ENCODE results near the gene TMEM145.

TMEM145 gene

GRCh38 chr19:42351079-42351735, 38.1 kb downstream of the TMEM145 start:
- Histone ChIP-seq H3K4me2 (ENCODE audit: low read depth, low read length, poor library complexity, severe bottlenecking) (no peak overlapping the region), H3K79me2 (ENCODE audit: insufficient read depth, low read length) (no peaks in the 10 kb centered on the region), H3K27ac (ENCODE audit: low read depth, low read length) (no peak overlapping the region), H2AFZ (ENCODE audit: low read depth, low read length, severe bottlenecking) (no peak overlapping the region), H3K9me2 (replicated peaks; ENCODE audit: insufficient read depth, low read length) (no peaks in the 10 kb centered on the region), H4K20me1 (ENCODE audit: low read depth, low read length) (no peaks in the 10 kb centered on the region), H3K9ac (ENCODE audit: low read length) (no peak overlapping the region), H3K4me3 (ENCODE audit: insufficient read depth, low read length, poor library complexity, severe bottlenecking) (no peak overlapping the region), H3K36me3 (ENCODE audit: low read length) (no peaks in the 10 kb centered on the region), H3K27me3 (ENCODE audit: low read length) (no peaks in the 10 kb centered on the region), H3K9me3 (ENCODE audit: insufficient read depth, low read length) (no peaks in the 10 kb centered on the region), H3F3A (ENCODE audit: insufficient read depth) (no peaks in the 10 kb centered on the region)
- TF ChIP-seq EZH2phosphoT487 (conservative IDR thresholded peaks at IDR 0.05; ENCODE audit: low read length) = no peak
- no peak for TF ChIP-seq CTCF (IDR thresholded peaks at IDR 0.05; ENCODE audit: insufficient read depth, low read length, poor library complexity, severe bottlenecking)

- H3K4me3 ChIP-seq (ENCODE audit: insufficient read depth, low read length, poor library complexity, severe bottlenecking) = no peak overlapping the region
- TF ChIP-seq CTCF (IDR thresholded peaks at IDR 0.05; ENCODE audit: insufficient read depth, low read length, poor library complexity, severe bottlenecking) = no peak
- no peak for TF ChIP-seq EZH2phosphoT487 (conservative IDR thresholded peaks at IDR 0.05; ENCODE audit: low read length)
- H3F3A ChIP-seq (ENCODE audit: insufficient read depth) = no peaks in the 10 kb centered on the region
- no peak overlapping the region for H3K4me2 ChIP-seq (ENCODE audit: low read depth, low read length, poor library complexity, severe bottlenecking)
- H3K36me3 ChIP-seq (ENCODE audit: low read length) = no peaks in the 10 kb centered on the region
- H3K27ac ChIP-seq (ENCODE audit: low read depth, low read length) = no peak overlapping the region
- H2AFZ ChIP-seq (ENCODE audit: low read depth, low read length, severe bottlenecking) = no peak overlapping the region
- no peaks in the 10 kb centered on the region for H4K20me1 ChIP-seq (ENCODE audit: low read depth, low read length)
- no peak overlapping the region for H3K9ac ChIP-seq (ENCODE audit: low read length)
- H3K27me3 ChIP-seq (ENCODE audit: low read length) = no peaks in the 10 kb centered on the region
- no peaks in the 10 kb centered on the region for H3K79me2 ChIP-seq (ENCODE audit: insufficient read depth, low read length)
- no peaks in the 10 kb centered on the region for H3K9me3 ChIP-seq (ENCODE audit: insufficient read depth, low read length)
- no peaks in the 10 kb centered on the region for H3K9me2 ChIP-seq (replicated peaks; ENCODE audit: insufficient read depth, low read length)
These were observed 39.5 kb downstream of the TMEM145 start for GRCh38 chr19:42352301-42353259.

- no peaks in the 10 kb centered on the region for H3K79me2 ChIP-seq (ENCODE audit: insufficient read depth, low read length)
- H3K9me3 ChIP-seq (ENCODE audit: insufficient read depth, low read length) = no peaks in the 10 kb centered on the region
- H3K27ac ChIP-seq (ENCODE audit: low read depth, low read length) = no peak overlapping the region
- no peaks in the 10 kb centered on the region for H3K9me2 ChIP-seq (replicated peaks; ENCODE audit: insufficient read depth, low read length)
- no peaks in the 10 kb centered on the region for H3K27me3 ChIP-seq (ENCODE audit: low read length)
- no peaks in the 10 kb centered on the region for H4K20me1 ChIP-seq (ENCODE audit: low read depth, low read length)
- no peak for TF ChIP-seq EZH2phosphoT487 (conservative IDR thresholded peaks at IDR 0.05; ENCODE audit: low read length)
- TF ChIP-seq CTCF (IDR thresholded peaks at IDR 0.05; ENCODE audit: insufficient read depth, low read length, poor library complexity, severe bottlenecking) = no peak
- H3K9ac ChIP-seq (ENCODE audit: low read length) = no peak overlapping the region
- no peaks in the 10 kb centered on the region for H3F3A ChIP-seq (ENCODE audit: insufficient read depth)
- H2AFZ ChIP-seq (ENCODE audit: low read depth, low read length, severe bottlenecking) = no peak overlapping the region
- H3K4me2 ChIP-seq (ENCODE audit: low read depth, low read length, poor library complexity, severe bottlenecking) = no peak overlapping the region
- H3K4me3 ChIP-seq (ENCODE audit: insufficient read depth, low read length, poor library complexity, severe bottlenecking) = no peak overlapping the region
- H3K36me3 ChIP-seq (ENCODE audit: low read length) = no peaks in the 10 kb centered on the region
These were observed 40.4 kb downstream of the TMEM145 start for GRCh38 chr19:42353341-42354015.

All from SU-DHL-6 (cell line).